ENCODE measurements around the gene RASAL3.

- TF ChIP-seq CTCF (IDR thresholded peaks at IDR 0.05), result no peak
- no peak for TF ChIP-seq POLR2A (IDR thresholded peaks at IDR 0.05)
- no peak for TF ChIP-seq POLR2AphosphoS5 (IDR thresholded peaks at IDR 0.05)
- TF ChIP-seq EP300 (IDR thresholded peaks at IDR 0.05; ENCODE audit: low read depth), result no peak
Observed at GRCh38 chr19:15448044-15448777, 16.1 kb downstream of the RASAL3 start.
